IMR-90 (cell line): Measurements from ENCODE around the gene KY.

Source experiments
- CEBPB ChIP-seq: IDR thresholded peaks from 2 replicates; pipeline ENCODE4 v1.6.1; 2012; ENCODE audit warnings: low read depth, low read length, improper control_type of control experiment
- CTCF ChIP-seq: conservative IDR thresholded peaks from 2 replicates; pipeline ENCODE4 v1.5.1; 2012; ENCODE audit warnings: mild to moderate bottlenecking, low read depth, low read length, improper control_type of control experiment
- ELK1 ChIP-seq: fragments of 150-350 bp; IDR thresholded peaks from 2 replicates; pipeline ENCODE4 v1.6.1; 2016; ENCODE audit warnings: low read depth, mild to moderate bottlenecking, low read length, moderate library complexity, borderline replicate concordance
- FOS ChIP-seq: fragments of 150-350 bp; IDR thresholded peaks from 2 replicates; pipeline ENCODE4 v1.6.1; 2016; ENCODE audit warnings: low read depth, low read length
- MAFK ChIP-seq: IDR thresholded peaks from 2 replicates; pipeline ENCODE4 v1.6.1; 2012; ENCODE audit warnings: low read depth, low read length, improper control_type of control experiment
- NFE2L2 ChIP-seq: fragments of 150-350 bp; IDR thresholded peaks from 2 replicates; pipeline ENCODE4 v1.6.1; 2016; ENCODE audit warnings: low read depth, mild to moderate bottlenecking, low read length
- POLR2A ChIP-seq: IDR thresholded peaks from 2 replicates; pipeline ENCODE4 v1.6.1; 2012; ENCODE audit warnings: mild to moderate bottlenecking, low read depth, low read length
- RAD21 ChIP-seq: IDR thresholded peaks from 2 replicates; pipeline ENCODE4 v1.6.1; 2012; ENCODE audit warnings: low read length, improper control_type of control experiment
- SMC3 ChIP-seq: fragments of 150-350 bp; IDR thresholded peaks from 2 replicates; pipeline ENCODE4 v1.6.1; 2016; ENCODE audit warnings: low read depth, mild to moderate bottlenecking, antibody characterized with exemption, low read length, moderate library complexity
- TF ChIP-seq, protein P1 (sequence below): fragments of 150-350 bp; IDR thresholded peaks from 2 replicates; pipeline ENCODE4 v1.6.1; 2017; ENCODE audit warnings: mild to moderate bottlenecking, antibody characterized with exemption, low read length, low read depth

- TF ChIP-seq POLR2A (no peak), CTCF (no peak), MAFK (no peak), NFE2L2 (no peak), SMC3 (no peak), ELK1 (no peak), FOS (no peak), RAD21 (no peak), CEBPB (no peak)
- TF ChIP-seq, protein P1, sequence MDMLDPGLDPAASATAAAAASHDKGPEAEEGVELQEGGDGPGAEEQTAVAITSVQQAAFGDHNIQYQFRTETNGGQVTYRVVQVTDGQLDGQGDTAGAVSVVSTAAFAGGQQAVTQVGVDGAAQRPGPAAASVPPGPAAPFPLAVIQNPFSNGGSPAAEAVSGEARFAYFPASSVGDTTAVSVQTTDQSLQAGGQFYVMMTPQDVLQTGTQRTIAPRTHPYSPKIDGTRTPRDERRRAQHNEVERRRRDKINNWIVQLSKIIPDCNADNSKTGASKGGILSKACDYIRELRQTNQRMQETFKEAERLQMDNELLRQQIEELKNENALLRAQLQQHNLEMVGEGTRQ: no peak
These were observed 39.4 kb upstream of the KY start for GRCh38 chr3:134690226-134690625.
